ENCODE data around the gene SLC16A13.
A peak's percentile ranks its signal among the peaks of the same experiment; 100 is the strongest.

SLC16A13 gene

GRCh38 chr17:7014261-7014994 lies 21.4 kb upstream of the SLC16A13 start:
- peak; percentile 76 to 78 for DNase-seq

- DNase-seq, result no peak
These were observed 20.5 kb upstream of the SLC16A13 start for GRCh38 chr17:7014995-7015958.

- DNase-seq, result no peak
These were observed 19.4 kb upstream of the SLC16A13 start for GRCh38 chr17:7016418-7016817.

GRCh38 chr17:7016886-7017826 lies 18.7 kb upstream of the SLC16A13 start:
- no peak for DNase-seq

- DNase-seq, result no peak
These were observed 18.0 kb upstream of the SLC16A13 start for GRCh38 chr17:7017827-7018200.

GRCh38 chr17:7018331-7018964 lies 17.4 kb upstream of the SLC16A13 start:
- DNase-seq, result no peak

- no peak for DNase-seq
These were observed 16.4 kb upstream of the SLC16A13 start for GRCh38 chr17:7019367-7019766.

GRCh38 chr17:7019839-7020519 lies 15.8 kb upstream of the SLC16A13 start:
- DNase-seq, result no peak

GRCh38 chr17:7020894-7021664 lies 14.7 kb upstream of the SLC16A13 start:
- no peak for DNase-seq

GRCh38 chr17:7021993-7022778 lies 13.6 kb upstream of the SLC16A13 start:
- DNase-seq, result peak; percentile 20 to 28

GRCh38 chr17:7022781-7023571 lies 12.8 kb upstream of the SLC16A13 start, which contains the start of gene BCL6B:
TSS of gene BCL6B (plus strand) at chr17:7023050. CDS start at chr17:7023672, 622 bp downstream.
- DNase-seq, result no peak

GRCh38 chr17:7023576-7024401 lies 12.0 kb upstream of the SLC16A13 start:
- no peak for DNase-seq

GRCh38 chr17:7024402-7024785 lies 11.4 kb upstream of the SLC16A13 start:
- DNase-seq, result no peak

- no peak for DNase-seq
These were observed 10.6 kb upstream of the SLC16A13 start for GRCh38 chr17:7025245-7025644.

- no peak for DNase-seq
These were observed 9.2 kb upstream of the SLC16A13 start for GRCh38 chr17:7026471-7027115.

- no peak for DNase-seq
These were observed 8.5 kb upstream of the SLC16A13 start for GRCh38 chr17:7027335-7027734.

- no peak for DNase-seq
These were observed 6.7 kb upstream of the SLC16A13 start for GRCh38 chr17:7029096-7029495.

- DNase-seq, result no peak
These were observed 6.2 kb upstream of the SLC16A13 start for GRCh38 chr17:7029659-7030058.
